Loucy (cell line): ENCODE results near the gene RAI14.

Source experiments
- EZH2phosphoT487 ChIP-seq: fragments of 200-600 bp; IDR thresholded peaks from 2 replicates; pipeline ENCODE4 v1.6.1; 2018; ENCODE audit warnings: antibody characterized with exemption, mild to moderate bottlenecking, moderate library complexity, borderline replicate concordance
- TF ChIP-seq, protein P1 (sequence below): fragments of 200-600 bp; sonication (generic); conservative IDR thresholded peaks from 2 replicates; pipeline ENCODE4 v1.5.1; 2014; ENCODE audit warnings: mild to moderate bottlenecking, antibody characterized with exemption, low read length

GRCh38 chr5:34687269-34688011 is 31.3 kb downstream of the RAI14 start:
- TF ChIP-seq, protein P1, sequence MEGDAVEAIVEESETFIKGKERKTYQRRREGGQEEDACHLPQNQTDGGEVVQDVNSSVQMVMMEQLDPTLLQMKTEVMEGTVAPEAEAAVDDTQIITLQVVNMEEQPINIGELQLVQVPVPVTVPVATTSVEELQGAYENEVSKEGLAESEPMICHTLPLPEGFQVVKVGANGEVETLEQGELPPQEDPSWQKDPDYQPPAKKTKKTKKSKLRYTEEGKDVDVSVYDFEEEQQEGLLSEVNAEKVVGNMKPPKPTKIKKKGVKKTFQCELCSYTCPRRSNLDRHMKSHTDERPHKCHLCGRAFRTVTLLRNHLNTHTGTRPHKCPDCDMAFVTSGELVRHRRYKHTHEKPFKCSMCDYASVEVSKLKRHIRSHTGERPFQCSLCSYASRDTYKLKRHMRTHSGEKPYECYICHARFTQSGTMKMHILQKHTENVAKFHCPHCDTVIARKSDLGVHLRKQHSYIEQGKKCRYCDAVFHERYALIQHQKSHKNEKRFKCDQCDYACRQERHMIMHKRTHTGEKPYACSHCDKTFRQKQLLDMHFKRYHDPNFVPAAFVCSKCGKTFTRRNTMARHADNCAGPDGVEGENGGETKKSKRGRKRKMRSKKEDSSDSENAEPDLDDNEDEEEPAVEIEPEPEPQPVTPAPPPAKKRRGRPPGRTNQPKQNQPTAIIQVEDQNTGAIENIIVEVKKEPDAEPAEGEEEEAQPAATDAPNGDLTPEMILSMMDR = no peak
- TF ChIP-seq EZH2phosphoT487 = no peak
